Retinal pigment epithelial cell (primary cell): ENCODE data around the gene ARHGAP12.

Experiments
- DNase-seq: peaks from one replicate; pipeline ENCODE4 v3.0.0-alpha.2; 2010; ENCODE audit warnings: low read depth
- H3K4me3 ChIP-seq: 2 replicates; pipeline ENCODE4 v1.5.1; 2011; ENCODE audit warnings: mild to moderate bottlenecking, low read length, control low read depth, moderate library complexity
- TF ChIP-seq, protein P1 (sequence below): conservative IDR thresholded peaks from 2 replicates; pipeline ENCODE4 v1.5.1; 2011; ENCODE audit warnings: low read depth, low read length, control low read depth, inconsistent platforms

Gene ARHGAP12

DNA sequence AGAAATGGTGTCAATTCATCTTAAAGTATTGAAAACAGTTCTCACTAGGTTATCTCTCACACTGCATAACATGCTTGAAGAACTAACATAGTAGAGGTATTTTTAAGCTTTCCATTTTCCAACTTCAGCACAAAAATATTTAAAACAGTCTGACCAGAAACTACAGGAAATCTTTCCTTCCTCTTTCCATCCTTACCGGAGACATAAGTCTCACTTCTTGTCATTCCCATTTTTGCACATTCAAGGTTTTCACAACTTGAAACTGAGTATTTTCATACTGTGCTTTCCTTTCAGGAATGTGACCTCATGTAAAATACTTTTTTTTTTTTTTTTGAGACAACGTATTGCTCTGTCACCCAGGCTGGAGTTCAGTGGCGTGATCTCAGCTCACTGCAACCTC is 45.2 kb downstream of the ARHGAP12 start:
- H3K4me3 ChIP-seq: no peak overlapping the region
- TF ChIP-seq, protein P1, sequence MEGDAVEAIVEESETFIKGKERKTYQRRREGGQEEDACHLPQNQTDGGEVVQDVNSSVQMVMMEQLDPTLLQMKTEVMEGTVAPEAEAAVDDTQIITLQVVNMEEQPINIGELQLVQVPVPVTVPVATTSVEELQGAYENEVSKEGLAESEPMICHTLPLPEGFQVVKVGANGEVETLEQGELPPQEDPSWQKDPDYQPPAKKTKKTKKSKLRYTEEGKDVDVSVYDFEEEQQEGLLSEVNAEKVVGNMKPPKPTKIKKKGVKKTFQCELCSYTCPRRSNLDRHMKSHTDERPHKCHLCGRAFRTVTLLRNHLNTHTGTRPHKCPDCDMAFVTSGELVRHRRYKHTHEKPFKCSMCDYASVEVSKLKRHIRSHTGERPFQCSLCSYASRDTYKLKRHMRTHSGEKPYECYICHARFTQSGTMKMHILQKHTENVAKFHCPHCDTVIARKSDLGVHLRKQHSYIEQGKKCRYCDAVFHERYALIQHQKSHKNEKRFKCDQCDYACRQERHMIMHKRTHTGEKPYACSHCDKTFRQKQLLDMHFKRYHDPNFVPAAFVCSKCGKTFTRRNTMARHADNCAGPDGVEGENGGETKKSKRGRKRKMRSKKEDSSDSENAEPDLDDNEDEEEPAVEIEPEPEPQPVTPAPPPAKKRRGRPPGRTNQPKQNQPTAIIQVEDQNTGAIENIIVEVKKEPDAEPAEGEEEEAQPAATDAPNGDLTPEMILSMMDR: no peak
- DNase-seq: no peak

DNA sequence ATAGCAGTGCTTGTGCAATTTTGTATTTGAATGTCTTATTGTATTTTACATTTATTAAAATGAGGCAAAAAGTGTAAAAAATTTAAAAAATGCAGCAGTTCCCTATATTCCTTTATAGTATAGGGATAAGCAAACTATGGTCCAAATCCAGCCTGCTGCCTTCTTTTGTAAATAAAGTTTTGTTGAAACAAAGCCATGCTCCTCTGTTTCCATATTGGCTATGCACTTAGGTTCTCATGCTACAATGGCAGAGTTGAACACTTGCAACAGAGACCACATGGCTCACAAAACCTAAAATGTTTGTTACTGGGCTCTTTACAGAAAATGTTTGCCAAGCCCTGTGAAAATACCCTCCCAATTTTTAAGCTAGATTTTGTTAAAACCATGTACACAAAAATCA is 50.1 kb downstream of the ARHGAP12 start:
- H3K4me3 ChIP-seq: no peak overlapping the region
- DNase-seq: no peak
- TF ChIP-seq, protein P1: no peak

DNA sequence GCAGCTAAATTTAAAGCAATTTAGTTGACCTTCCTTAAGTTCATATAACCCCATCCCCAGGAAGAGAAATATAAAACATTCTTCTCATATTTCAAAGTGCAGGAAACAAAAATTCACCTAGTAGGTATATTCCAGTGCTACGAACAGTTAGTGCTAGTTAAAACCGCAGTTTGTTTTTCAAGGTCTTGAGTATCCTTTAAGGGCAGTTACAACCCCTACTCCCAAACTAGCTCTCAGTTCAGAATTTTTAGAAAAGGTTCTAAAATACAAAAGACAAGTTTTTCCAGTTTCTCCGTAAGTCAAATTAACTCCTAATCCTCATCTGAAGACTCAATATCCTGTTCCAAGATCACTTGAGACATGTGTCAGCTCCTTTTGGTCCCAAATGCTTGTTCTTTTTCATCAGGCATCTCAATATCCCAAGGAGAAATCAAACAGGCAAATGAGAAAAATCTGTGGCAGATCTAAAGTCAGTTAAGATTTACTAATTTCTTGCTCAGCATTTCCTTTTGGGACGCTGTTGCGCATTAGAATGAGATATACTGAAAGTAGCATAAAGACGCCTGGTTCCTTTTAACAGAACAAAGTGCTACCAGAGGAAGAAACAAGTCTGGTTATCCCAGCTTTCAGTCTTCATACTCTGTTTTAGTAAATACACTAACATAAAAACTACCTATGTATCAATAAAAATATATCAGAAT is 51.8 kb downstream of the ARHGAP12 start:
- TF ChIP-seq, protein P1: no peak
- H3K4me3 ChIP-seq: no peak overlapping the region
- DNase-seq: no peak

DNA sequence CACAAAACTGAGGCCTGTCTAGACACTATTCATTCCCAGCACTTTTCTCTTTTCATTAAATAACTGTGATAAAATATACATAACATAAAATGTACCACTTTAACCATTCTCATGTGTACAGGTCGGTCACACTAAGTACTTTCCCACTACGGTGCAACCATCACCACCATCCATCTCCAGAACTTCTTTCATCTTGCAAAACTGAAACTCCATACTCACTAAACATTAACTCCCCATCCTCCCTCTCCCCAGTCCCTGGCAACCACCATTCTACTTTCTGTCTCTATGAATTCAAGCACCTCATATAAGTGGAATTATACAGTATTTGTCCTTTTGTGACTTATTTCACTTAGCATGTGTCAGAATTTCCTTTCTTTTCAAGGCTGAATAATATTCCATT is 53.0 kb downstream of the ARHGAP12 start:
- TF ChIP-seq, protein P1: no peak
- no peak for DNase-seq
- H3K4me3 ChIP-seq: no peak overlapping the region

DNA sequence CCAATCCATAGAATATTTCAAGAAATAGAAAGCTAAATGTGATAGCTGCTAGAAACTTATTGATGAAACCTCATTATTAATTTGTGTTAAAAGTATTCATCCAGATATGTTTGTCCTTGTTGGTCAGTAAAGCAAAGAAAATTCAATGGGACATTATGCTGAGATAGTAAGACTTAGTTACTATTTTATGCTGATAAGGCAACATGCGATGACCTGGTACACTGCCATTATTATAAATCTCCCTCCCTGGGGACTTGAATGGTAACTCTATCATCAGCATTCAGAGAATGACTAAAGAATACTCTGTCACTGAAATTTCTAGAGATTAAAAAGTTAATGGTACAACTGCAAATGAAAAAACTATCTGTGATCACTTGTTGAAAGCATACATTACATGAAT is 54.9 kb downstream of the ARHGAP12 start:
- TF ChIP-seq, protein P1: no peak
- no peak overlapping the region for H3K4me3 ChIP-seq
- no peak for DNase-seq

DNA sequence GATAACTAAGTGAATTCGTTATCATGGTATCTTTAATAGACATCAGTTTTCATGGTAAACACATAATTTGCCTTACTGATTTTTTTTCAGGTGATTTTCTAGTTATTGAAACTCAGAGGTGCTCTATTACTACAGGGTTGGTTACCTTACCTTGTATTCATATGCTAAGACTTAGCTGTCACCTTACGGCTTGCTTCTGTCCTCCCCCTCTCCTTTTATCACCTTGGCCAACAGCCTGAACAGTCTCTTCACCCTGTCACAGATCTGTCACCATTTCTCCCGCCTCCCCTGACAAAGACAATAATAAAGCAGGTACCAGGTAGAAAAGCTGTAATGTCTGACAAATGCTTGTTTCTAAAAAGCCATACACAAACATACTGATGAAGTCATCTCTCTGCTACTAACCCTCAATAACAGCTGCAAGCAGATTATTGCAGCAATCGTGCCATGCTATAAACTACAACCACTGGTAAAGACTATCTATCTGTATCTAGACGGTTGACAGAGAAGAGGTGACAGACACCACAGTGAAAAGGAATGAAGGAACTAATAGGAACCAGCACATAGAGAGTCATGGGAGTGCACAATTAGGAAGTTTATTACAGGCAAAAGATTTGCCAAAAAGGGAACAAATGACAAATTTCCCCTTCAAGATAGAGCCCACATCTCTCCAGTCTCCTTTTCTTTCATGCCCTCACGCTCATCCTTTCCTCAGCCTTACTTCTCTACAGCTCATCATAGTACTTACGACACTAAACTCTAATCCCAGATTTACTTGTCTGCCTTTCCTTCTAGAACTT is 57.2 kb downstream of the ARHGAP12 start:
- H3K4me3 ChIP-seq: no peak overlapping the region
- TF ChIP-seq, protein P1: no peak
- no peak for DNase-seq

DNA sequence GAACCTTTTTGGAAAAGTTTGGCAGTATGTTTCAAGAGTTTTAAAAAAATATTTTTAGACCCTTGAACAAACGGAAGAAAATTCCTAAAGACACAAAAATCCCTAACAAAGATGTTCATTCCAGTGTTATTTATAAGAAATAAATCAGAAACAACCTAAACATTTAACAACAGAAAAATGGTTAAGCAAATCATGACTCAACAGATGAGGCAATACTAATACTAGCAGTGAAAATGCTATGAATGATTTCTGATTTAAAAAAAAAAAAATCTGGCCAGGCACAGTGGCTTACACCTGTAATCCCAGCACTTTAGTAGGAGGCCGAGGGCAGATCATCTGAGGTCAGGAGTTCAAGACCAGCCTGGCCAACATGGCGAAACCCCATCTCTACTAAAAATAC is 61.0 kb downstream of the ARHGAP12 start:
- TF ChIP-seq, protein P1: no peak
- DNase-seq: no peak
- H3K4me3 ChIP-seq: no peak overlapping the region
